Heart right ventricle (tissue), 16 donors: ENCODE measurements around the gene DNM3. TPM values are rescaled to one million over a fixed set of nuclear protein-coding genes. Genes with fewer than 3 reads are reported as not detected.

Experiments
- ATAC-seq, 8 donors: fragments of 200-7000 bp; cut with Tn5 transposase; one replicate each; pipeline ENCODE4 v1.9.1; 2020; ENCODE audit warnings: mild to moderate bottlenecking in 8 of 8, moderate library complexity in 8 of 8, moderate number of reproducible peaks in 1 of 8
- DNase-seq, 2 donors: peaks; one replicate each; pipeline ENCODE4 v3.0.0-alpha.2; 2020
- H3K27ac ChIP-seq, 10 donors: fragments of 200-600 bp; sonication (generic) in 2 of 10; one replicate each; pipeline versions ENCODE4 v1.5.0 to v1.8.0; 2020 to 2022; ENCODE audit warnings: mild to moderate bottlenecking in 3 of 10
- H3K27me3 ChIP-seq, 7 donors: fragments of 200-600 bp; one replicate each; pipeline ENCODE4 v1.8.0; 2021 to 2022; ENCODE audit warnings: mild to moderate bottlenecking in 2 of 7
- H3K36me3 ChIP-seq, 9 donors: fragments of 200-600 bp; sonication (generic) in 1 of 9; one replicate each; pipeline versions ENCODE4 v1.5.0 to v1.8.0; 2020 to 2022; ENCODE audit warnings: mild to moderate bottlenecking in 2 of 9
- H3K4me1 ChIP-seq, 9 donors: fragments of 200-600 bp; sonication (generic) in 1 of 9; one replicate each; pipeline versions ENCODE4 v1.5.0 to v1.8.0; 2020 to 2022; ENCODE audit warnings: mild to moderate bottlenecking in 4 of 9
- H3K4me3 ChIP-seq, 10 donors: fragments of 200-600 bp; sonication (generic) in 2 of 10; one replicate each; pipeline versions ENCODE4 v1.5.0 to v1.8.0; 2020 to 2022; ENCODE audit warnings: mild to moderate bottlenecking in 7 of 10, moderate library complexity in 2 of 10
- H3K9me3 ChIP-seq, 11 donors: fragments of 200-600 bp in 10 of 11; sonication (generic) in 2 of 11; one replicate each; pipeline versions ENCODE4 v1.5.0 to v1.8.0; 2013 to 2022; ENCODE audit warnings: mild to moderate bottlenecking in 2 of 11, control low read depth in 1 of 11, moderate library complexity in 1 of 11
- WGBS, 2 donors: extraction: QIAGEN DNeasy Blood & Tissue Kit; methylation state at CpG; one replicate each; pipeline ENCODE4 v1.1.7; 2013; ENCODE audit warnings: inconsistent platforms in 1 of 2; 5-methylcytosine and 5-hydroxymethylcytosine counted together
- intact Hi-C, 10 donors: fragments of 100-400 bp; cut with DNase I; formaldehyde crosslinking; loops; one replicate each; pipeline versions ENCODE4 v1.11.1 to v1.14.2; 2022
- long read RNA-seq, 3 donors: library from polyadenylated mRNA; unstranded; transcript quantifications; one replicate each; pipeline ENCODE4 v2.0.0, GENCODE V29; 2020 to 2021
- polyA plus RNA-seq, 2 donors: library from polyadenylated mRNA; stranded (reverse); fragments of 200-250 nt; gene quantifications; one replicate each; pipeline ENCODE4 v1.2.3, GENCODE V29; 2013
- total RNA-seq, 10 donors: library from RNA; stranded (reverse); fragmentation: NEBNext Ultra II Directional in 3 of 10; extraction: Animal tissue kit (Norgen Biotek cat#: 25700) in 3 of 10; gene quantifications; one replicate each; pipeline versions ENCODE4 v1.2.1 to v1.2.4, GENCODE V29; 2021 to 2023
- TF ChIP-seq, protein P1 (sequence below), 9 donors: fragments of 200-600 bp; sonication (generic) in 2 of 9; IDR thresholded peaks; one replicate each; pipeline versions ENCODE4 v1.5.0 to v1.8.0; 2021 to 2022; ENCODE audit warnings: antibody characterized with exemption in 9 of 9, mild to moderate bottlenecking in 5 of 9, moderate library complexity in 1 of 9
- donor health status: Arrhythmogenic right ventricular cardiomyopathy.
- donor health status: ischemic (EF 13 %, LVEDD 7.1; RV severe dilation, severe dysfunction).
- donor health status: healthy with polysubstance abuse.
- donor health status: DM: no; HTN: yes; CAD: no.
- donor health status: DM: no; HTN: no; CAD: no.
- donor health status: ischemic (EF 25% LVEDD 6.9; RV normal size, moderate dysfunction).
- donor health status: ischemic (EF 25% LVEDD 5.7; RV mildly dilated, moderate dysfunction).
- donor health status: healthy.
- donor health status: DM: yes; HTN: yes; CAD: no.
- donor health status: Ischemic cardiomyopathy.
- donor health status: ischemic (EF 35%, LVEDD 5.7; RV mildly dilated, moderate dysfunction).
- donor health status: nonischemic (EF 11% LVEDD 7.7; RV severe dilation, severe dysfunction).
- donor health status: DM: yes; HTN: yes; CAD: no.
- donor health status: PGD.
- donor health status: ischemic (EF 29% LVEDD 5.4; RV normal size, mild dysfunction).
- donor health status: nonischemic (EF 23%, LVEDD 6.1; RV moderate dilation, normal function).

DNM3 gene
- total RNA-seq = 1 to 10 TPM in 9 of 10 donors, under 1 TPM in 1; 0.77 to 2.8 (median 2.2) TPM
- polyA plus RNA-seq = 1 to 10 TPM in 1 of 2 donors, under 1 TPM in 1; 0.78 to 2.7 TPM
- long read RNA-seq, donor 1, partial matches to known transcripts = 0 of 3 reads
- long read RNA-seq, donor 1, other reads (novel, unspliced or antisense) = 3 of 3 reads
- long read RNA-seq, donor 2, partial matches to known transcripts = 0 of 2 reads
- long read RNA-seq, donor 2, other reads (novel, unspliced or antisense) = 2 of 2 reads
- long read RNA-seq, donor 3, partial matches to known transcripts = 0 of 6 reads
- long read RNA-seq, donor 3, other reads (novel, unspliced or antisense) = 6 of 6 reads

DNA sequence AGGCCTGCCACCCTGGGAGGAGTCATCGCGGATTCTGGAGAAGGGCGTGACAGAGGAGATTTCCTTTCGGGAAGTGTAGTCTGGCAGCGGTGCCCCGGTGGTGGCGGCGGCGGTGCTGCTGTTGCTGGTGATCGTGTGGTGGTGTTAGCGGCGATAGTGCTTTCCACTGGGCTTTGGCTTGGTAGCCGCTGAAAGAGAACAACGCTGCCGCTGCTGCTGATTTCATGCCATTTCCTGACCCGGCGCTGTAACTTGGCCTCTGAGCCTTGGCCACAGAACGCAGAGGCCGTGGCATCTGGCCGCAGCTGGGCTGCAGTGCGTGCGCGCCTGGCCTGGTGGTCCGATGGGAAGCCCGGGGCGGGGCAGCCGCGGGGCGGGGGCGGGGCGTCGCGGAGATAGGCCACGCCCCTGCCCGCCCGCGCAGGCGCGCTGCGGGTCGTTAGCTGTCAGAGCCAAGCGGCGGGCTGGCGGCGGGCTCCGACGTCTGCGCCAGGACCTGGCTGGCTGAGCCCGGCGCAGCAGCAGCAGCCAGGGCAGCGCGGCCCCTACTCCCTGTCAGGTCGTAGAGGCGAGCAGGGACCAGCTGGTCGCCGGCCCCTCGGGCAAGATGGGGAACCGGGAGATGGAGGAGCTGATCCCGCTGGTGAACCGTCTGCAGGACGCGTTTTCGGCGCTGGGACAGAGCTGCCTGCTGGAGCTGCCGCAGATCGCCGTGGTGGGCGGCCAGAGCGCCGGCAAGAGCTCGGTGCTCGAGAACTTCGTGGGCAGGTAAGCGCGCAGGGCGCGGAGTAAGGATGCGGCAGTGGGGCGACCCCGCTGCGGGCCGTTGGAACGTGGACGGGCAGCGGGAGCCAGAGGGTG is at the start of gene DNM3:
Gene DNM3 (plus strand): TSS at position 449 of the 861 bp plus-strand sequence. CDS start 159 bp downstream, at position 608.
- TF ChIP-seq, protein P1, sequence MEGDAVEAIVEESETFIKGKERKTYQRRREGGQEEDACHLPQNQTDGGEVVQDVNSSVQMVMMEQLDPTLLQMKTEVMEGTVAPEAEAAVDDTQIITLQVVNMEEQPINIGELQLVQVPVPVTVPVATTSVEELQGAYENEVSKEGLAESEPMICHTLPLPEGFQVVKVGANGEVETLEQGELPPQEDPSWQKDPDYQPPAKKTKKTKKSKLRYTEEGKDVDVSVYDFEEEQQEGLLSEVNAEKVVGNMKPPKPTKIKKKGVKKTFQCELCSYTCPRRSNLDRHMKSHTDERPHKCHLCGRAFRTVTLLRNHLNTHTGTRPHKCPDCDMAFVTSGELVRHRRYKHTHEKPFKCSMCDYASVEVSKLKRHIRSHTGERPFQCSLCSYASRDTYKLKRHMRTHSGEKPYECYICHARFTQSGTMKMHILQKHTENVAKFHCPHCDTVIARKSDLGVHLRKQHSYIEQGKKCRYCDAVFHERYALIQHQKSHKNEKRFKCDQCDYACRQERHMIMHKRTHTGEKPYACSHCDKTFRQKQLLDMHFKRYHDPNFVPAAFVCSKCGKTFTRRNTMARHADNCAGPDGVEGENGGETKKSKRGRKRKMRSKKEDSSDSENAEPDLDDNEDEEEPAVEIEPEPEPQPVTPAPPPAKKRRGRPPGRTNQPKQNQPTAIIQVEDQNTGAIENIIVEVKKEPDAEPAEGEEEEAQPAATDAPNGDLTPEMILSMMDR (IDR thresholded peaks at IDR 0.05) = no peak
- peaks cover 0 to 9% (median 0%) of the 10 kb centered on the region in 11 donors for H3K9me3 ChIP-seq
- peaks cover 0 to 29% (median 8%) of the 10 kb centered on the region in 7 donors for H3K27me3 ChIP-seq
- H3K27ac ChIP-seq = peak within 1 kb of the TSS in 9 of 10 donors; percentile 47 to 76 (median 72)
- H3K4me3 ChIP-seq = peak within 1 kb of the TSS; percentile 67 to 95 (median 86)
- ATAC-seq = peak; percentile 96 to 99 (median 98)
- H3K4me1 ChIP-seq = peaks cover 0 to 19% (median 15%) of the 10 kb centered on the region in 9 donors
- 1% methylated on average over 83 to 85 of the region's 85 CpGs for WGBS, 2 donors
- H3K36me3 ChIP-seq = no peaks in the 10 kb centered on the region
- peak; percentile 75 to 85 for DNase-seq
- intact Hi-C loops = loop anchor here in 1 of 10 donors (5.0 kb wide), 2 partner anchors 34 to 81 kb away; no protein-coding TSS in a partner anchor

DNA sequence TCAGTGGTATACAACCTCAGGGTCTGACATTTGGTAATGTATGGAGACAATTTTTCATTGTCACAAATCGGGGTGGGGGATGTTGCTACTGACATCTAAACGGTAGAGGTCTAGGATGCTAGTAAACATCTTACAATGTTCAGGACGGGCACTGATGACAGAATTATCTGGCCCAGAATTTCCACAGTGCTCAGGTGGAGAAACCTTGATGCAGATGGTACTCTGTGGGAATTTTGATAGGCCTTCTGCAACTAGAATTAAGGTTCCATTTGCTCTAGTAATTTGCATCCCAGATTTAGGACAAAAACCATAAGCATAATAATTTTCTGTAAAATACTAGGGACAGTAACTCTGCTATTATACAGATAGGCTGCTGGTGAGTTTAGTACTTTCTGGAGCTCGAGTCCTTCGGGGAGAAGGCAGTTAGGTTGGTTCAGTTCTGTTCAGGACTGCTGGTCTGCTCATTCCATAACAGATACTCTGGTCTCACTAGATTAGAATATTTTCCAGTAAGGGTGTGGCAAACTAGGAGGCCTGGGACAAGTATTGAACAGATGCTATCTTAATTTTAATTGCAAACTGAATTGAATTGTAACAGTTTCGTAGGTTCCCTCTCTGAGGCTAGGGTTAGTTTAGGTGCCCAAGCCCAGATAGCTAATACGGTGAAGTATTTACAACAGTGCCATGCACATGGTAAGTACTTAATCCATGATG is 48.5 kb upstream of the DNM3 start:
- 93 to 94% methylated on average over 7 of the region's 7 CpGs for WGBS, 2 donors
- Histone ChIP-seq H3K9me3 (no peaks in the 10 kb centered on the region), H3K27me3 (no peaks in the 10 kb centered on the region), H3K36me3 (peaks cover 3 to 100% (median 68%) of the 10 kb centered on the region in 9 donors), H3K4me3 (no peak overlapping the region), H3K4me1 (peaks cover 0 to 12% (median 0%) of the 10 kb centered on the region in 9 donors), H3K27ac (no peak overlapping the region)
- DNase-seq = no peak
- no peak for ATAC-seq
- TF ChIP-seq, protein P1 (IDR thresholded peaks at IDR 0.05) = no peak
- intact Hi-C loops = loop anchor here in 2 of 10 donors (10.0 kb wide), 2 partner anchors 632 to 652 kb away; partner anchors contain the start of genes C1orf105 (in 1 of the 2) and PIGC (in 1 of the 2)

DNA sequence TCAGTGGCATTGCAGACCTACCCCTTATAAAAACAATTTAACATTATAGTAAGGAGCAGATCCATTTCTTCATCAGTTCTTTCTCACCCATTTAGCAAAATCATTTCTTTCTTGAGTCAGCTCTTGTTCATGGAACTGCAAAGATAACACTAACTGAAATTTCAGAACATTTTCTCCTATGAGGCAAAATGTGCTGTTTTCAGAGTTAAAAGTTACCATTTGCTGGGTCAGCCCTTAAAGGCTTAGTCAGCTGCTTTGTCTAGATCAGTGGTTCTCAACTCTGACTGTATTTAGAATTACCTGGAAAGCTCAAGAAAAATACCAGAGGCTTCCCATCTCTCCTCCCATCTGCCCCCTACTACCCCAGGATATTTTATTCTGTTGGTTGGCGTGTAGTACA is 47.7 kb upstream of the DNM3 start:
- Histone ChIP-seq H3K4me3 (no peak overlapping the region), H3K27me3 (no peaks in the 10 kb centered on the region), H3K36me3 (peaks cover 3 to 100% (median 60%) of the 10 kb centered on the region in 9 donors), H3K27ac (no peak overlapping the region), H3K9me3 (no peaks in the 10 kb centered on the region), H3K4me1 (peaks cover 0 to 12% (median 0%) of the 10 kb centered on the region in 9 donors)
- 98 to 100% methylated on average over 1 of the region's 1 CpG for whole genome bisulfite sequencing, 2 donors
- TF ChIP-seq, protein P1 (IDR thresholded peaks at IDR 0.05) = no peak
- no peak for ATAC-seq
- intact Hi-C loops = loop anchor here in 2 of 10 donors (10.0 kb wide), 2 partner anchors 631 to 651 kb away; partner anchors contain the start of genes C1orf105 (in 1 of the 2) and PIGC (in 1 of the 2)
- DNase-seq = no peak
